CD14-positive monocyte (primary cell): ENCODE results near the gene AVPR1B. TPM values are rescaled to one million over a fixed set of nuclear protein-coding genes. Genes with fewer than 3 reads are reported as not detected.

Experiments used
- DNase-seq, 3 donors: peaks; one replicate each; pipeline ENCODE4 v3.0.0-alpha.2; 2011 to 2022
- H2AFZ ChIP-seq: 2 replicates; pipeline ENCODE4 v1.6.0; 2012; ENCODE audit warnings: mild to moderate bottlenecking, low read depth, low read length, inconsistent platforms; ENCODE audit not compliant: insufficient read depth, poor library complexity, severe bottlenecking
- H3K27ac ChIP-seq, 2 donors: 1 replicate in 1 of 2; 2 replicates in 1 of 2; pipeline ENCODE4 v1.5.1; 2012 to 2013; ENCODE audit warnings: low read length in 2 of 2, control low read depth in 1 of 2, inconsistent platforms in 1 of 2, low read depth in 1 of 2, mild to moderate bottlenecking in 1 of 2
- H3K27me3 ChIP-seq, 2 donors: one replicate each; pipeline versions ENCODE4 v1.6.0 to v1.6.1; 2011 to 2013; ENCODE audit warnings: low read length in 2 of 2; ENCODE audit not compliant: control insufficient read depth in 2 of 2, insufficient read depth in 2 of 2
- H3K36me3 ChIP-seq, 2 donors: replicated peaks in 1 of 2; 1 replicate in 1 of 2; 2 replicates in 1 of 2; pipeline versions ENCODE4 v1.5.1 to v1.6.1; 2012 to 2013; ENCODE audit warnings: low read length in 2 of 2, control low read depth in 1 of 2, inconsistent platforms in 1 of 2, mild to moderate bottlenecking in 1 of 2; ENCODE audit not compliant: insufficient read depth in 2 of 2, control insufficient read depth in 1 of 2
- H3K4me1 ChIP-seq, 2 donors: 1 replicate in 1 of 2; 2 replicates in 1 of 2; pipeline versions ENCODE4 v1.5.1 to v1.6.1; 2012 to 2013; ENCODE audit warnings: low read length in 2 of 2, control low read depth in 1 of 2, inconsistent platforms in 1 of 2, mild to moderate bottlenecking in 1 of 2, moderate library complexity in 1 of 2; ENCODE audit not compliant: insufficient read depth in 2 of 2, control insufficient read depth in 1 of 2
- H3K4me2 ChIP-seq: replicated peaks from 2 replicates; pipeline ENCODE3; 2012; ENCODE audit warnings: low read length, moderate library complexity, mild to moderate bottlenecking; ENCODE audit not compliant: poor library complexity, severe bottlenecking; ENCODE audit errors: extremely low read depth
- H3K4me3 ChIP-seq, 3 experiments: fragments of 200-600 bp in 1 of 3; sonication (generic) in 1 of 3; replicated peaks in 1 of 3; 1 replicate in 2 of 3; 2 replicates in 1 of 3; pipeline ENCODE4 v1.5.1; 2011 to 2013; ENCODE audit warnings: low read length in 3 of 3, mild to moderate bottlenecking in 3 of 3, control low read depth in 2 of 3, low read depth in 2 of 3, inconsistent platforms in 1 of 3, moderate library complexity in 1 of 3
- H3K79me2 ChIP-seq: 2 replicates; pipeline ENCODE4 v1.6.0; 2012; ENCODE audit warnings: mild to moderate bottlenecking, control low read depth, inconsistent platforms, low read length, moderate library complexity; ENCODE audit not compliant: insufficient read depth
- H3K9ac ChIP-seq: 2 replicates; pipeline ENCODE4 v1.6.0; 2017; ENCODE audit warnings: low read length, mild to moderate bottlenecking; ENCODE audit not compliant: insufficient read depth, poor library complexity, severe bottlenecking
- H3K9me3 ChIP-seq, 2 donors: replicated peaks in 1 of 2; 1 replicate in 1 of 2; 2 replicates in 1 of 2; pipeline versions ENCODE4 v1.5.1 to v1.6.1; 2012 to 2013; ENCODE audit warnings: low read length in 2 of 2, control low read depth in 1 of 2; ENCODE audit not compliant: control insufficient read depth in 1 of 2, insufficient read depth in 1 of 2
- H4K20me1 ChIP-seq: 2 replicates; pipeline ENCODE4 v1.6.0; 2012; ENCODE audit warnings: mild to moderate bottlenecking, low read length, control low read depth, moderate library complexity; ENCODE audit not compliant: insufficient read depth
- H3K27ac Mint-ChIP-seq, 7 donors: one replicate each; pipeline ENCODE4 v1.8.0; 2020; ENCODE audit warnings: mild to moderate bottlenecking in 7 of 7, mixed read lengths in 7 of 7, moderate library complexity in 6 of 7, inconsistent platforms in 2 of 7
- H3K27me3 Mint-ChIP-seq, 3 donors: one replicate each; pipeline ENCODE4 v1.8.0; 2021 to 2022; ENCODE audit warnings: low read depth in 3 of 3, mild to moderate bottlenecking in 3 of 3, mixed read lengths in 3 of 3, moderate library complexity in 3 of 3, inconsistent platforms in 1 of 3
- H3K36me3 Mint-ChIP-seq, 2 donors: one replicate each; pipeline ENCODE4 v1.8.0; 2020; ENCODE audit warnings: mixed read lengths in 2 of 2, inconsistent platforms in 1 of 2, mild to moderate bottlenecking in 1 of 2
- H3K4me1 Mint-ChIP-seq: one replicate; pipeline ENCODE4 v1.8.0; 2020; ENCODE audit warnings: mild to moderate bottlenecking, mixed read lengths
- H3K4me3 Mint-ChIP-seq, 2 donors: one replicate each; pipeline ENCODE4 v1.8.0; 2020; ENCODE audit warnings: mild to moderate bottlenecking in 2 of 2, mixed read lengths in 2 of 2, moderate library complexity in 1 of 2
- H3K9me3 Mint-ChIP-seq, 7 donors: one replicate each; pipeline ENCODE4 v1.8.0; 2020 to 2022; ENCODE audit warnings: mixed read lengths in 7 of 7, mild to moderate bottlenecking in 6 of 7, moderate library complexity in 6 of 7, inconsistent platforms in 2 of 7
- CTCF ChIP-seq: fragments of 200-600 bp; IDR thresholded peaks from one replicate; pipeline ENCODE4 v1.8.0; 2022; ENCODE audit warnings: antibody characterized with exemption, mild to moderate bottlenecking
- WGBS: methylation state at CpG from one replicate; pipeline ENCODE4 v1.1.5; 2013; ENCODE audit warnings: missing lambda C conversion rate; ENCODE audit not compliant: insufficient coverage; 5-methylcytosine and 5-hydroxymethylcytosine counted together
- intact Hi-C, 2 donors: fragments of 100-400 bp; cut with micrococcal nuclease; formaldehyde crosslinking; loops; one replicate each; pipeline versions ENCODE4 v1.15.0 to v1.15.1; 2023
- polyA plus RNA-seq, 3 donors: library from polyadenylated mRNA; depleted of rRNA in 1 of 3; unstranded in 2 of 3; stranded (reverse) in 1 of 3; fragments of 300-500 nt in 2 of 3; fragments of >200 nt in 1 of 3; fragmentation: Illumina TruSeq in 2 of 3; gene quantifications; 1 replicate in 2 of 3; 2 replicates in 1 of 3; pipeline ENCODE4 v1.2.3, GENCODE V29; 2012 to 2021

Gene AVPR1B
- polyA plus RNA-seq, 3 donors: not detected

- no peak overlapping the region for H2AFZ ChIP-seq
- no peak overlapping the region for H3K9ac ChIP-seq
- no peak overlapping the region for H3K4me3 ChIP-seq
- H3K27me3 Mint-ChIP-seq: peaks cover 4 to 12% (median 6%) of the 10 kb centered on the region in 3 donors
- H3K36me3 Mint-ChIP-seq: no peaks in the 10 kb centered on the region
- no peaks in the 10 kb centered on the region for H3K9me3 ChIP-seq
- peaks cover 7% of the 10 kb centered on the region for H3K4me1 Mint-ChIP-seq
- no peak overlapping the region for H3K27ac Mint-ChIP-seq
- H3K36me3 ChIP-seq: no peaks in the 10 kb centered on the region
- H3K4me3 Mint-ChIP-seq: no peak overlapping the region
- DNase-seq: no peak
- H3K27ac ChIP-seq: no peak overlapping the region
- no peak overlapping the region for H3K4me2 ChIP-seq
- peaks cover 0 to 3% of the 10 kb centered on the region in 2 donors for H3K4me1 ChIP-seq
- no peaks in the 10 kb centered on the region for H3K79me2 ChIP-seq
- no peak for TF ChIP-seq CTCF
- no peaks in the 10 kb centered on the region for H4K20me1 ChIP-seq
- peaks cover 0 to 3% of the 10 kb centered on the region in 2 donors for H3K27me3 ChIP-seq
- WGBS: 86% methylated on average over 1 of the region's 3 CpGs
- H3K9me3 Mint-ChIP-seq: no peaks in the 10 kb centered on the region
- intact Hi-C loops: loop anchor here in 1 of 2 donors (10.0 kb wide), 1 partner anchor 196 kb away; no protein-coding TSS in a partner anchor
Observed at GRCh38 chr1:206110820-206111219, 6.4 kb downstream of the AVPR1B start.

- H3K9me3 Mint-ChIP-seq: no peaks in the 10 kb centered on the region
Observed at GRCh38 chr1:206110161-206110560, 7.0 kb downstream of the AVPR1B start.

More at GRCh38 chr1:206110161-206110560, 7.0 kb downstream of the AVPR1B start:
- Histone ChIP-seq H3K9ac (no peak overlapping the region), H2AFZ (no peak overlapping the region), H4K20me1 (no peaks in the 10 kb centered on the region), H3K27ac (no peak overlapping the region), H3K4me3 (no peak overlapping the region), H3K4me1 (peaks cover 0 to 3% of the 10 kb centered on the region in 2 donors), H3K9me3 (no peaks in the 10 kb centered on the region), H3K79me2 (no peaks in the 10 kb centered on the region), H3K4me2 (no peak overlapping the region), H3K36me3 (no peaks in the 10 kb centered on the region), H3K27me3 (no peaks in the 10 kb centered on the region)
- H3K4me3 Mint-ChIP-seq: no peak overlapping the region
- no peaks in the 10 kb centered on the region for H3K36me3 Mint-ChIP-seq
- no peak for DNase-seq
- peaks cover 5% of the 10 kb centered on the region for H3K4me1 Mint-ChIP-seq
- H3K27me3 Mint-ChIP-seq: peaks cover 2 to 12% (median 2%) of the 10 kb centered on the region in 3 donors
- over 99% methylated on average over 15 of the region's 15 CpGs for WGBS
- intact Hi-C loops: loop anchor here in 1 of 2 donors (10.0 kb wide), 1 partner anchor 195 kb away; no protein-coding TSS in a partner anchor
- no peak for TF ChIP-seq CTCF
- no peak overlapping the region for H3K27ac Mint-ChIP-seq
